Stimulated activated CD8-positive, alpha-beta memory T cell treated with anti-CD3 and anti-CD28 coated beads, Interleukin-15, amount 100 ng/mL, for 4 hours (primary cell): ENCODE results near the gene ADCY10.
"Not testable (repeated sequence)": the region's sequence is repeated elsewhere in the genome, so short reads cannot be mapped to it uniquely, and the experiment has no call there.

Source experiments
- DNase-seq, 2 donors: peaks; one replicate each; pipeline ENCODE4 v3.0.0-alpha.2; 2020; ENCODE audit warnings: low read depth in 2 of 2

ADCY10 gene

DNA sequence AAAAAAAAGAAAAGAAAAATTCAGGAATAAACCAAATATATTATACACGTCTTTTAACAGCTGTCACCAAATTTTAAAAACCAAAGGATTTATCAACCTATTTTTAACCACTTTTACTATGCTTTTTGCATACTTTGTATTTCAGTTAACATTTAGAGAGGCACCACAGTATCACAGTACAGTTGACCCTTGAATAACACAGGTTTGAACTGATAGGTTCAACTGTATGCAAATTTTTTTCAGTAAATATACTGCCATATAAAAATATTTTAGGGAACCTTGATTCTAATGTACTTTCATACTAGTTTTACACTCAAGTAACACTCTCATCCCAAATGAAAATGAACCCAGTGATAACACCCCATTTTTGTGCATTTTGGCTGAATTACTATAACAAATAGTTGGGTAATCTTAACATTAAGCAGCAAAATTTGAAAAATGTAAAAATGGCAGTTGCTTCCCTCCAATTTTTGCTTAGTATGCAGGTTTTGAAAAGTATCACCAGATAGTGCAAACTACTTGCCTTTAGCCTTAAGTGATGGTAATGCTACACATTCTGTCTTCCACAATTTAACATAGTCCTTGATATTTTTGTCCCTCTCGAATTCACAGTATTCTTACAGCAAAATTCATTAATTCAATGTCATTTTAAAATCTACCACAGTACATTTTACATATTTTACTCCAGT lies 10.8 kb upstream of the ADCY10 start:
- no peak for DNase-seq

DNA sequence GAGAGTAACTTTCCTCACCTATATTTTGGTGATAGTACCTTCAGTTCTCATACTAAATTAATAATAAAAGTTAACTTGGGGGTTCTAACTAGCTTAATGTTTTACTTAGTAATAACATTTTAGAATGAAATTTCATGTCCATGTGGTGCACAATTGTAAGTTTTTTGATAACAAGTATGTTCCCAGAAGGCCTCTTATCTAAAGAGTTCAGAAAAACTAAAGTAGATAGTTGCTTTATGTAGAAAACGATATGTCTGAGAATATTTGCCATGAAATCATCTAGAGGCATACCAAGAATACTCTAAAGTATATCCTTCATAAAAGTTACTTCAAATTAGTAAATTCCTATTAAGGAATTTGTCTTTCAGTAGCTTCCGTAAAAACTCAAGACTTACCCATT lies 10.2 kb upstream of the ADCY10 start:
- DNase-seq, result no peak

DNA sequence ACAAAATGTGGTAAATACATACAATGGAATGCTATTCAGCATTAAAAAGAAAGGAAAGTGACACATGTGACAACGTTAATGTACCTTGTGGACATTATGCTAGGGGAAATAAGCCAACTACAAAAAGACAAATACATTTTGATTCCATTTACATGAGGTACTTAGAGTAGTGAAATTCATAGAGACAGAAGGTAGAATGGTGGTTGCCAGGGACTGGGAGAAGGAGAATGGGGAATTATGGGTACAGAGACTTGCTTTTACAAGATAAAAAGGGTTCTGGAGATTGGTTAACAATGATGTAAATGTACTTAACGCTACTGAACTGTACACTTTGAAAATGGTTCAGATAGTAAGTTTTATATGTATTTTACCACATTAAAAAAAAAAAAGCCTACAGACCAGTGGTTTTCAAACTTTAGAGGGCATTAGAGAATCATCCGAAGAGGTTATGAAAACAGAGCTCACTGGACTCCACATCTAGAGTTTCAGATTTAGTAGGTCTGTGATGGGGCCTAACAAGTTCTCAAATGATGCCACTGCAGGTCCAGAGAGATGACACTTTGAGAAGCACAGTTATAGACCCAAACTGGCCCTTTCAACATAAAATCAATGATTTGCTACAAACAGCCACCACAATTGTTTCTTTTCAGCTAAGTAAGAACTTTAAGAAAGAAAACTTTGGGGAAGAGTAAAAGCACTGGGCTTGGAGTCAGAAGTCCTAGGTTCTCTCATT lies 9.6 kb upstream of the ADCY10 start:
- DNase-seq, result no peak

DNA sequence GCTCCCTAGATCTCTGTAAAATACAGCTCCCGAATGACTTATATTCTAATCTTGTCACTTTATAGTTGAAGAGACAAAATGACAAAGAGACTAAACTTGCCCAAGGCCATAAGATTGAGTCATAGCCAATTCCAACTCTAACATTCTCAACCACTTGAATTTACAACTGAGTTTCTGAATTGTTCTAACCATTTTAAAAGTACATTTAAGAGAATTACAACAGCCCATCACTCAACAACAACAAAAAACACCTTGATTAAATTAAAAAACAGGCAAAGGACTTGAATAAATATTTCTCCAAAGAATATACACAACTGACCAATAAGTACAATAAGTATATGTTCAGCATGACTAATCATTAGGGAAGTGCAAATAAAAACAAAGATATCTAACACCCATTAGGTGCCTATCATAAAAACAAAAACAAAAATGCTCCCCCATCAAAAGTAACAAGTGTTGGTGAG lies 8.7 kb upstream of the ADCY10 start:
- DNase-seq, result no peak

DNA sequence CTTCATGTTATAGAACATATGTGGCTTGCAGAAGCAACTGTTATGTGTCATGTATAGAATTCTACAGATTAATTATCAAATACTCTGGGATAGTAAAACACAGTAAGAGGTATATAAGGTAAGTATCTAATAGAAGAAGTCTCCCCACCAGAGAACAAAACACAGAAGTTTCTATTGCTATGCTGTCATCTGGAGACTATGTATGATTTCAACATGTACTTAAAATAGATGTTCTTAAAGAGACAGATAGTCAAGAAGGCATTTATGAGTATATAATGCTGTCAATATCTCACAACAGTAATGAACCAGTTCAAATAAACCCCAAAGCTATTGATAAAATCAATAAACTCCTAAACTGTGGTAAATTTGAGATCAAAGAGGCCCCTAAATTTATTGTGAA lies 8.1 kb upstream of the ADCY10 start:
- no peak for DNase-seq

DNA sequence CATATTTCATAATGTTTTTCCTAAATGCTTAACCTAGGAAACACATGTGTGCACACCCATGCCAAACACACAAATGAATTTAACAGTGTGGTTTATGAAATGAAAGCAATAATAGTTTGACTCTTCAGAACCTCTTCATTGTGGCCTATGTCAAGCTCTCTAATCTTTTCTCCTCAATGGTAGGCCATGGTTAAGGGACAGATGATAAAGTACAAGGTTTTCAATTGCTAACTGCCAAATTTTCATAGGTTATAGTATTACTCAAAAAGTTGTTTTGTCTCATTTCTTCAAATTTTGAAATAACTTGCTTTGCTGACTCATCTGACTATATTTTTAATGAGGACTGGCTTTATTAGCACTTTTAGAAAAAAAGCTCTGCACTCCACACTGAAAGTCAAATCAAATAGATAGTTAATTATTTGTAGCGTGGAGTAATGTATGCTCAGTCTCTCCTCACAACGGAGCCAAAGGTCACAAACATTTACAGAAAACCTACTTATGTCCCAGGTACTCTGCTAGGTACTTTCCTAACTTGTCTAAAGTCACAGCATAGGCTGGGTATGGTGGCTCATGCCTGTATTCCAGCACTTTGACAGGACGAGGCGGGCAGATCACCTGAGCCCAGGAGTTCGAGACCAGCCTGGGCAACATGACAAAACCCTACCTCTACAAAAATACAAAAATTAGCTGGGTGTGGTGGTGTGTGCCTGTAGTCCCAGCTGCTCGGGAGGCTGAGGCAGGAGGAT lies 3.0 kb upstream of the ADCY10 start:
- no peak for DNase-seq

DNA sequence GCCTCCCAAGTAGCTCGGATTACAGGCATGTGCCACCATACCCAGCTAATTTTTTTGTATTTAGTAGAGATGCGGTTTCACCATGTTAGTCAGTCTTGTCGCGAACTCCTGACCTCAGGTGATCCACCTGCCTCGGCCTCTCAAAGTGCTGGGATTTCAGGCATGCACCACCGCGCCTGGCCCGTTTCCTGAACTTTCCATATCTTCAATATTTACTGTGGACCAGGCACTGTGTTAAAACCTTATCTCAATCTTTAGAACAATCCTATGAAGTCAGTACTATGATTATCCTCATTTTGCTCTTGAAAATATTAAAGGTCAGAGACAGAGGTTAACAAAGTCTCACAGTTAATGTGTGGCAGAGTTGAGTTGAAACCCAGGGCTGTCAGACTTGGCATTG lies 1.6 kb upstream of the ADCY10 start:
- DNase-seq, result no peak

DNA sequence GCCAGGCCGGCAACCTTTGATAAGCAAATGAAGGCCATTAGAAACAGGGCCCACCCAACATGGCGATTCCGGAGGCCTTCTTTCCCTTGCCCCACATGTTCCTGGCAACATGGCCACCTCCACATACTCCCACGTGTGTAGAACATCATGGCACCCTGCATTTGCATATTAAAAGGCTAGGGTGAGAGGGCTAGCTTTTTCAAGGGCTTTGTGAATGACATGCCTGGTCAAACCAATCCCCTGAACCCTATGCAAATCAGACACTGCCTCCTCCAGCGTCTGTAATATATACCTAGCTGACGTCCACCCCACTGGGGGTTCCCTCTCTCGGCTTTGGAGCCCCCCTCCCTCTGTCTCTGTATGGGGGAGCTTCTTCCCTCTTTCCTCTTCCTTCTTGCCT lies 1.6 kb downstream of the ADCY10 start:
- no peak for DNase-seq

DNA sequence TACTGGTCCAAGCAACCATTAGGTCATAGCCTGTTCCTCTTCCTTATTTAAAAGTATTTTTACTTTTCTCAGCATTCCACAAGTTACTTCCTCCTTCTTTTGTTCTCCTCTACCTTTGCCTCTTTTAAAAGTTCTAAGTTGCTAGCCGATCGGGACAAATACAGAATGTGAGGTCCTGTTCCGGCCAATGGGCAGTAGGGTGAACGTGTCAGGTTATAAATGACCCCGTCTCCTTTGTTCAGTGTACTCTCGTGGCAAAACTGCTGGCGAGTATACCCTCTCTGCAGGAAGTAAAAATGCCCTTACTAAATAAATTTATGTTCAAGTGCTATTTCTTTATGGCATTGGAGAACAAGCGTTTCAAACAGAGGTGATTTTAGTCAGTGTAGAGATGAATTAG lies 2.5 kb downstream of the ADCY10 start:
- no peak for DNase-seq

DNA sequence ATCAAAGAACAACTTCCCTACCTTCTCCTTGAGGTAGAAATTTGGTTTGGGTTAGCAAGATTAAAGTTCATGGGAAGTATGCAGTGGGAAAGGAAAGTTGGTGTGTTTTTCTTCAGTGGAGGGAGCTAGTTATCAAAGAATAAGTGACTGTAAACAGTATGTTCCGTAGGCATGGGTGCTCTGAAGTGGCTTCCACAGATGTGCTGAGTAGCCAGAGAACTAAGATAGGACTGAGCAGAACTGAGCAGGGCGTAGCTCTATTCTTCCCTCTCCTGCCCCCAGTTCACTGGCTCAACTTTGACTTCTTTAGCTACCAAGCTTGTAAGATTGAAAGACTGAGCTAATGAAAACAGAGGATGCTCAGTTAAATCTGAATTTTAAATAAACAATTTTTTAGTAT lies 3.4 kb downstream of the ADCY10 start:
- no peak for DNase-seq

DNA sequence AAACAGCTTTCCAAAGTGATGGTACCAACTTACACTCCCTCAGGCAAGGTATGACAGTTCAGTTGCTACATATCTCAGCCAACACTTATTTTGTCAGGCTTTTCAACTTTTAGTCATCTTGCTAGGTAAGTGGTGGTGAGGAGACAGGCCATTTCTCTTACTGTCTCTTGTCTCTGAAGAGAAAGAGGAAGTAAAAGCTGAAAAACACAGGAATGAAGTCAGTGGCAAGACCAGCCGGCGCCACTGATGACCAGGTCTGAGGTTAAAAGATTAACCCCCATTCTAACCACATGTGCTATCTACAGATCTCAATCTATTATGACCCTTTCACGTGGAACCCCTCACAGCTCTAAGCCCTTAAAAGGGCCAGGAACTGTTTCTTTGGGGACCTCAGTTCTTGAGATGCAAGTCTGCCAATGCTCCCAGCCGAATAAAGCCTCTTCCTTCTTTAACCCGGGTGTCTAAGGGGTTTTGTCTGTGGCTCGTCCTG lies 4.2 kb downstream of the ADCY10 start:
- DNase-seq, result no peak

DNA sequence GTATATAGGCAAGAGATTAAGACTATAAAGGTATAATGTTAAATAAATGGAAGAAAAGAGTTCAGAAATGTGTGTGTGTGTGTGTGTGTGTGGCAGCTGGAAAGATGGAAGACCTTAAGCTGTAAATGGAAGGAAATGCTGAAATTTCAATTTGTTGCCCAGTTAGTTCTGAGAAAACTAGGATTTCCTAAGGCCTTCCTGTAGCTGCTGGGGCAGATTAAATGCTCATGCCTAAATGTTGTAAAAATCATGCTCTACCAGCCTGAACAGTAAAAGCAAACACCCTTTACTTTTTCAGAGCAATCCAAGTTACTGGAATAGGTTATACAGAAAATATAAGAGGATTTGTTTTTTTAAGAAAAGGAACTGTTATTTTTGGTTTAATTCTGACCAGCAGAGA lies 8.3 kb downstream of the ADCY10 start:
- no peak for DNase-seq

DNA sequence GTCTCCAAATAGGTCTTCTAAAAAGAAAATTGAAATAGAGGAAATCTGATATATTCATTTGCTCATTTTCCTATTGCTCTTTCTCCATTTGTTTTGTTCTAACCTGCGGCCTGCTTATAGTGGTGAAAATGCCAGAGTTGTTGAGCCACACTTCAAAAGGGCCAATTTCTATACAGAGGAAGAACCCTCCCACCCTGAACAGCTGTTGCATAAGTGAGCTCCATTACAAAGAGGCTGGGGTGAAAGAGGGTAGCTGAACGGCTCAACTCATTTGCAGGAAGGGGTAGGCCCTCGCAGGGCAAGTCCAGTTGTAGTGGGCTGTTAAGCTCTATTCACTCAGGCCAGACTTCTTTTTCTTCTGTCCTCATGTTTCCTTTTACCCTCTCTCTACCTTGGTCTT lies 8.8 kb downstream of the ADCY10 start:
- no peak for DNase-seq

DNA sequence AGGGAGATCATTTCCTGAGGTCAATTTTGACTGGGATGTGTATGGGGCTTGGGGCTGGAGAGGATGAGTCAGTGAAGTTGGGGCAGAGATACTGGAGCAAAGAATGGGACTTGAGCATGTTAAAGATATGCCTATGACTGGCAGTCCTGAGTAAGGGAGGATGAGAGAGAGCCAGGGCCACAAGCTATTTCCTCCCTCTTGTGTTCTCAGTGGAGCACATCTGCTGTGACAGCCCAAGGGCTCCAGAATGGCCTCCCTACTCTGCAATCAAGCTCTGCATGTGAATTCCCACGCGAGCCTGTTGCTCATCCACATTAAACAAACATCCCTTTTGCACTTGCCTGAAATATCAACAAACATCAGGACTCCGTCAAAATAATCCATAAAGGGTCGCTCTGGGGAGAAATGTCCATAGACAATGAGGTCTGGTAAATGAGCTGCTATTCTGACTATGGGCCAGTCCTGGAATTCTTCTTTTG lies 9.2 kb downstream of the ADCY10 start:
- no peak for DNase-seq

DNA sequence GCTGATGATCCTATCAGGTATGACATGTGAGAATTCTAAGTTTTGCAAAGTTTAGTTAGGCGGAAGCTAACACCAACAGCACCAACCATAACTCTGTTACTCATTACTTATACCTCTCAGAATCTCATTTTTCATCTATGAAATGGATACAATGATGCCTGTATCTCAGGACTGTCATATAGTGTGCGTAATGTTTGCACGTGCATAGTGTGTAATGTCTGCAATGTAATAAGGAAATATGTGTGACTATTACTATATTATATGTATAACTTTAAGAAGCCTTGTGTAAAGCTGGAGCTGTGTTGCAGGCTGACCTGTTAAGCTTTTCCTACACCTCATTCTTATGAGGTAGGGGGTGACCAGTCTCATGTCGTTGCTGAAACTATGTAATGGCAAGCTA lies 13.0 kb downstream of the ADCY10 start:
- no peak for DNase-seq

DNA sequence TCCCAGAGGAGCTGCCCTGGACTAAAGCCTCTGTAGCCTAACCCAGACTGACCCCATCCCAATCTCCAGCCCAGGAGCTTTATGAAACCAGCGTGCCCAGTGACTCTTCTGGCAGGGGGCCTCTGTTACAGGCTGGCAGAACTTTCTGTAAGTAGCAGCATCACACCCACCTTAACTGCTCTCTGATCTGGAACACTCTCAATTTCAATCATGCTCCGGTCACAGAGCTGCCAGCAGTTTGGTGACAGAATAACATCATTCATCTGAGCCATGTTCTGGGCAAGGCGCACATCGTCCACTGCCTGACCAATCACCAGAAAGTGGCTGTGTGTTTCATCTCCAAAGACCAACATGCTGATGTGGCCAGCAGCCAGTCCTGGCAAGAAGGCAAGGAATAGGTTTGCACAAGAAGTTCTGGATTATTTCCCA lies 14.7 kb downstream of the ADCY10 start:
- DNase-seq, result no peak

DNA sequence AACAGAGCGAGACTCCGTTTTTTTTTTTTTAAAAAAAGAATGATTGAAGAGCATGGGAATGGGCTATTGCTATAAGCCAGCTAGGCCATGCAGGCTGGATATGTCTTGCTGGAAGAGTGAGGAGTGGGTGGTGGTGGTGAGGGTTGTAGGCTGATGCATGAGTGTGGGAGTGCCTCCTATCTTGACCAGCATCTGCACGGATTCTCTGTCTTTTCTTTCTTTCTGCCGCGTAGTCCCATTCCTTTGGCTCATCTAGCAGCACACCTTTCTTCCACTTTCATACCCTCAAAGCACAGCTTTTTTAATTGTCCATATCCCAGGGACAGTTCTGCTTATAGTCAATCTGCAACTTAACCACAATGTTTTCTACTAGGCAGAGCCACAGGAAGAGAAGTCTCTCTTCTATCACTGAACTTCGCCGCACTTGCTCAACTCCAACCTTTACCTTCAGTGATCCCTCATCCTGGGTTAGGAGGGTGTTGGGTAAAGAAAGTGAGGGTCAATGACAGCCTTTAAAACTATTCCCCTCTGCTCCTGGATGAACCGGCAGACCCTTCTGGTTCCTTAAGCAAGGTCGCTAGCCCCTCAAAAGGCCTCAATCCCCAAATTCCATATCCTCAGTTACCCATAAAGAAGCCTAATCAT lies 15.2 kb downstream of the ADCY10 start:
- DNase-seq, result no peak

DNA sequence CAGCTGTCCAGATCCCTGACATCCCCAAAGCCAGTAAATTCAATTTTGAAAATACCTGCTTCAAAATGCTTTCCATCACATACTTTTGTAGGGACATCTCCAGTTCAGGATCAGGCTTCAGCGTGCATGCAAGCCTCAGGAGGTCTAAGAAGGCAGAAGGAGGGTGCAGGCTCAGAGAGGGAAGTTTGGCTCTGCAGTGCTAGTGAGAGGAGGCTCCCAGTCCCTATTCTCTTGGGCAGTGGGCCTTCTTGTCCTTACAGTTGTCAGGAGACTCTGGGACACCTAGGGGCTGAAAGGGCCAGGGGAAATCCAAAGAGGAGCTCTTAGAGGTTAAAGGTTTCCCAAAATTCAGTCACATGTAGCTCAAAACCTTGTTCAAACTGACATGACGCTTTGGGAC lies 20.1 kb downstream of the ADCY10 start:
- DNase-seq, result no peak

DNA sequence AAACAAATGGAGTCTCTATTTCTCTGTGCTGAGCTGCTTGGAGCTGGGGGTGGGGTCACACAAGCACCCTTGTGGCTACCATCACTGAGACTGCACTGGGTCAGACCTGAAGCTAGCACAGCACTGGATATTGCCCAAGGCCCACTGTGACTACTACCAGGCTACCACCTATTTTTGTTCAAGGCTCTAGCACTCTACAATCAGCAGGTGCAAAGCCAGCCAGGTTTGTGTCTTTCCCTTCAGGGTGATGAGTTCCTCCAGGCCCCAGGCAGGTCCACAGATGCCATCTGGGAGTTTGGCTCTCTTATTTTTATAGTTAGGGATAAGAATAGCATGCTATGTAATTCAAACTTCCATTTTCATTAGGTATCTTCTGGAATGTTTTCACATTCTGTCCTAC lies 23.5 kb downstream of the ADCY10 start:
- DNase-seq, result no peak

DNA sequence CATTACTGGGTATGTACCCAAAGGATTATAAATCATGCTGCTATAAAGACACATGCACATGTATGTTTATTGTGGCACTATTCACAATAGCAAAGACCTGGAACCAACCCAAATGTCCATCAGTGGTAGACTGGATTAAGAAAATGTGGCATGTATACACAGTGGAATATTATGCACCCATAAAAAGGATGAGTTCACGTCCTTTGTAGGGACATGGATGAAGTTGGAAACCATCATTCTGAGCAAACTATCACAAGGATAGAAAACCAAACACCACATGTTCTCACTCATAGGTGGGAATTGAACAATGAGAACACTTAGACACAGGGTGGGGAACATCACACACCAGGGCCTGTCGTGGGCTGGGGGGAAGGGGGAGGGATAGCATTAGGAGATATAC lies 26.7 kb downstream of the ADCY10 start:
- DNase-seq, result not testable (repeated sequence)

DNA sequence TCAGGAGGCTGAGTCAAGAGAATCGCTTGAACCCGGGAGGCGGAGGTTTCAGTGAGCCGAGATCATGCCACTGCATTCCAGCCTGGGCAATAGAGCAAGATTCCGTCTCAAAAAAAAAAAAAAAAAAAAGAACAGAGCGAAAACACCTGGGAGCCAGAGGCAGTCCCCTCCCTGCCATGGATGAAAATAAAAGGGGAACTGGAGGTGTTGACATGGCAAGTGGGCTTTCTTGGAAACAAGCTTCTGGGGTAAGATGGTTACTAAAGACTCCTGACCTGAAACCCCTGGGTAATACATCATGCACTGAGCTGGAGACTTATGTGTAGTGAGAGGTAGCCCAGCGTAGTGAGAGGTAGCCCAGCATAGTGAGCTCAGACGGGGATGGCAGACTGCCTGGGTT lies 31.6 kb downstream of the ADCY10 start:
- no peak for DNase-seq

DNA sequence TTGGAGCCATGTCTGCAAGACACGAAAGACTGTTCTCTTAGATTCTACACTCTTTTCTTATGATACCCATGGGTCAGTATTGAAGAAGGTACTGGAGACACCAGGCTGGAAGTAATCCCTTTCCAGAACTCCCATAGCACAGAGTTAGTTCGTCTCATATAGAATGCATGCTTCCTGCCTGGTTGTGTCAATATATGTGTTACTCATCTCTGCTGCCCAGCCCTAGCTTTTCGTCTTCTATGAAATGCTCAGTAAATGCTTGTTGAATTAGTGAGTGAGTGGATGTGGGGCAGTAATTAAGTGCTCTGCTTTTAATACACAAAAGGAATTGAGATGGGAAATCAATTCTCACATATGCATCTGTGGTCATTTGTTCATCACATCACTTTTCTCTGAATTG lies 32.1 kb downstream of the ADCY10 start:
- DNase-seq, result no peak
